Stimulated activated CD4-positive, alpha-beta T cell treated with anti-CD3 and anti-CD28 coated beads, Interleukin-2, amount 100 ng/mL, for 4 hours (primary cell): ENCODE measurements around the gene MST1.
"Not testable (repeated sequence)": the region's sequence is repeated elsewhere in the genome, so short reads cannot be mapped to it uniquely, and the experiment has no call there.

Experiments used
- DNase-seq: peaks from one replicate; pipeline ENCODE4 v3.0.0-alpha.2; 2020; ENCODE audit warnings: low read depth

MST1 gene

GRCh38 chr3:49700453-49701128, 11.3 kb upstream of the MST1 start:
- no peak for DNase-seq

- DNase-seq = no peak
These were observed 10.7 kb upstream of the MST1 start for GRCh38 chr3:49700014-49700413.

- no peak for DNase-seq
These were observed 10.2 kb upstream of the MST1 start for GRCh38 chr3:49699281-49699979.

GRCh38 chr3:49695350-49696015, 6.2 kb upstream of the MST1 start:
- DNase-seq = not testable (repeated sequence)

- not testable (repeated sequence) for DNase-seq
These were observed 5.3 kb upstream of the MST1 start for GRCh38 chr3:49694409-49695070.

- DNase-seq = not testable (repeated sequence)
These were observed 2.2 kb upstream of the MST1 start for GRCh38 chr3:49691481-49691880.

GRCh38 chr3:49690856-49691255, 1.6 kb upstream of the MST1 start:
- DNase-seq = not testable (repeated sequence)

- not testable (repeated sequence) for DNase-seq
These were observed 792 bp upstream of the MST1 start for GRCh38 chr3:49689908-49690624.

- not testable (repeated sequence) for DNase-seq
These were observed 782 bp downstream of the MST1 start for GRCh38 chr3:49688338-49689045.

GRCh38 chr3:49687424-49687795, 1.9 kb downstream of the MST1 start:
- DNase-seq = not testable (repeated sequence)

GRCh38 chr3:49686769-49687423, 2.4 kb downstream of the MST1 start:
- peak; percentile 18 for DNase-seq

GRCh38 chr3:49686346-49686745, 2.9 kb downstream of the MST1 start:
- not testable (repeated sequence) for DNase-seq

GRCh38 chr3:49685846-49686245, 3.4 kb downstream of the MST1 start:
- DNase-seq = not testable (repeated sequence)

- not testable (repeated sequence) for DNase-seq
These were observed 4.2 kb downstream of the MST1 start for GRCh38 chr3:49685103-49685502.

GRCh38 chr3:49684453-49684852, 4.8 kb downstream of the MST1 start:
- DNase-seq = not testable (repeated sequence)

- no peak for DNase-seq
These were observed 6.1 kb downstream of the MST1 start for GRCh38 chr3:49683162-49683561.

GRCh38 chr3:49681543-49681942, 7.7 kb downstream of the MST1 start:
- DNase-seq = no peak

GRCh38 chr3:49681232-49681522, 8.1 kb downstream of the MST1 start:
- no peak for DNase-seq

- no peak for DNase-seq
These were observed 8.6 kb downstream of the MST1 start for GRCh38 chr3:49680493-49681231.

GRCh38 chr3:49675912-49676311, 13.4 kb downstream of the MST1 start:
- DNase-seq = no peak
